Brain microvascular endothelial cell (primary cell): Measurements from ENCODE around the gene KCNJ1.

Experiments
- DNase-seq: peaks from one replicate; pipeline ENCODE4 v3.0.0-alpha.2; 2020
- H3K27ac ChIP-seq: fragments of 250-450 bp; sonication (Bioruptor Pico); 2 replicates; pipeline ENCODE4 v1.5.1; 2020; ENCODE audit warnings: mild to moderate bottlenecking, moderate library complexity
- H3K27me3 ChIP-seq: fragments of 250-450 bp; sonication (Bioruptor Pico); replicated peaks from 2 replicates; pipeline ENCODE4 v1.5.1; 2020; ENCODE audit warnings: mild to moderate bottlenecking
- H3K36me3 ChIP-seq: fragments of 250-450 bp; sonication (Bioruptor Pico); replicated peaks from 2 replicates; pipeline ENCODE4 v1.5.1; 2020; ENCODE audit warnings: mild to moderate bottlenecking
- H3K4me3 ChIP-seq: 2 replicates; pipeline ENCODE4 v1.5.1; 2011; ENCODE audit warnings: low read depth, mild to moderate bottlenecking, control low read depth, low read length, moderate library complexity
- in situ Hi-C: cut with HindIII; loops from 2 replicates; pipeline ENCODE4 v1.10.0; 2017; ENCODE audit warnings: low sequenced_read_pairs, low pct_ligation_motif_present
- TF ChIP-seq, protein P1 (sequence below): IDR thresholded peaks from 2 replicates; pipeline ENCODE4 v1.5.1; 2011; ENCODE audit warnings: low read depth, mild to moderate bottlenecking, moderate library complexity, low read length, control low read depth, inconsistent platforms; ENCODE audit errors: missing control alignments

The KCNJ1 gene

GRCh38 chr11:128907585-128907984 is 40.5 kb upstream of the KCNJ1 start:
- no peak overlapping the region for H3K27ac ChIP-seq
- TF ChIP-seq, protein P1, sequence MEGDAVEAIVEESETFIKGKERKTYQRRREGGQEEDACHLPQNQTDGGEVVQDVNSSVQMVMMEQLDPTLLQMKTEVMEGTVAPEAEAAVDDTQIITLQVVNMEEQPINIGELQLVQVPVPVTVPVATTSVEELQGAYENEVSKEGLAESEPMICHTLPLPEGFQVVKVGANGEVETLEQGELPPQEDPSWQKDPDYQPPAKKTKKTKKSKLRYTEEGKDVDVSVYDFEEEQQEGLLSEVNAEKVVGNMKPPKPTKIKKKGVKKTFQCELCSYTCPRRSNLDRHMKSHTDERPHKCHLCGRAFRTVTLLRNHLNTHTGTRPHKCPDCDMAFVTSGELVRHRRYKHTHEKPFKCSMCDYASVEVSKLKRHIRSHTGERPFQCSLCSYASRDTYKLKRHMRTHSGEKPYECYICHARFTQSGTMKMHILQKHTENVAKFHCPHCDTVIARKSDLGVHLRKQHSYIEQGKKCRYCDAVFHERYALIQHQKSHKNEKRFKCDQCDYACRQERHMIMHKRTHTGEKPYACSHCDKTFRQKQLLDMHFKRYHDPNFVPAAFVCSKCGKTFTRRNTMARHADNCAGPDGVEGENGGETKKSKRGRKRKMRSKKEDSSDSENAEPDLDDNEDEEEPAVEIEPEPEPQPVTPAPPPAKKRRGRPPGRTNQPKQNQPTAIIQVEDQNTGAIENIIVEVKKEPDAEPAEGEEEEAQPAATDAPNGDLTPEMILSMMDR: no peak
- in situ Hi-C loops: no loop called here
- H3K36me3 ChIP-seq: no peaks in the 10 kb centered on the region
- no peak overlapping the region for H3K4me3 ChIP-seq
- no peaks in the 10 kb centered on the region for H3K27me3 ChIP-seq
- DNase-seq: no peak

DNA sequence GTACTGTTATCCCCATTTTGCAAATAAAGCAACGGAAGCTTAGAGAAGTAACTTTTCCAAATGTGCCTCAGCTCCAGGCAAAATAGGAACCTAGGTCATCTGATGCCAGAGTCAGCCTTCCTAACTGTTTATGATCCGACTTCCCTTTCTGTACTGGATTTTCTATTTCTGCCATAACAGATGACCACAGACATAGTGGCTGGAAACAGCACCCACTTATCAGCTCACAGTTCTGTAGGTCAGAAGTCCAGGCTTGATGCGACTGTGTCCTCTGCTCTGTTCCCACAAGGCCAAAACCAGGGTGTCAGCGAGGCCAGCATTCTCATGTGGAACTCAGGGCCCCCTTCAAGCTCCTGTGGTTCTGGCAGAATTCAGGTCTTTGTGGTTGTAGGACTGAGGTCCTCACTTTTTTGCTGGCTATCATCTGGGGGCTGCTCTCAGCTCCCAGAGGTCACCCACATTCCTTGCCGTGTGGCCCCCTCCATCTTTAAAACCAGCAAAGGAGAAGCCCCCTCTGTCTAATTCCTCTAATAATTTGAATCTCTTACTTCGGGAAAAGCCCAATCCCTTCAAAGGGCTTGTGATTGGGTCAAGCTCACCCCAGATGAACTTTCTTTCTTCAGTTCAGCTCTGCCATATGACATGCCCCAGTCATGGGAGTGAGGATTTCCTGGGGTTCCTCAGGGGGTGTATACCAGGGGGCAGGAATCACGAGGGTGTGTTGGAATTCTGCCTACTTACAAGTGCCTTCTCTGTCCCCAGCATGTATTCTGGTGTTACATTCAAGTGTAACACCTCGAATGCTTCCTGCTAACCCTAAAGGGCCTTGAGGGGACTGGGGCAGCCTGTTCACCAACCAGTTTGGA is 39.3 kb upstream of the KCNJ1 start:
- in situ Hi-C loops: no loop called here
- Histone ChIP-seq H3K36me3 (no peaks in the 10 kb centered on the region), H3K4me3 (no peak overlapping the region), H3K27me3 (no peaks in the 10 kb centered on the region), H3K27ac (no peak overlapping the region)
- DNase-seq: no peak
- TF ChIP-seq, protein P1: no peak

DNA sequence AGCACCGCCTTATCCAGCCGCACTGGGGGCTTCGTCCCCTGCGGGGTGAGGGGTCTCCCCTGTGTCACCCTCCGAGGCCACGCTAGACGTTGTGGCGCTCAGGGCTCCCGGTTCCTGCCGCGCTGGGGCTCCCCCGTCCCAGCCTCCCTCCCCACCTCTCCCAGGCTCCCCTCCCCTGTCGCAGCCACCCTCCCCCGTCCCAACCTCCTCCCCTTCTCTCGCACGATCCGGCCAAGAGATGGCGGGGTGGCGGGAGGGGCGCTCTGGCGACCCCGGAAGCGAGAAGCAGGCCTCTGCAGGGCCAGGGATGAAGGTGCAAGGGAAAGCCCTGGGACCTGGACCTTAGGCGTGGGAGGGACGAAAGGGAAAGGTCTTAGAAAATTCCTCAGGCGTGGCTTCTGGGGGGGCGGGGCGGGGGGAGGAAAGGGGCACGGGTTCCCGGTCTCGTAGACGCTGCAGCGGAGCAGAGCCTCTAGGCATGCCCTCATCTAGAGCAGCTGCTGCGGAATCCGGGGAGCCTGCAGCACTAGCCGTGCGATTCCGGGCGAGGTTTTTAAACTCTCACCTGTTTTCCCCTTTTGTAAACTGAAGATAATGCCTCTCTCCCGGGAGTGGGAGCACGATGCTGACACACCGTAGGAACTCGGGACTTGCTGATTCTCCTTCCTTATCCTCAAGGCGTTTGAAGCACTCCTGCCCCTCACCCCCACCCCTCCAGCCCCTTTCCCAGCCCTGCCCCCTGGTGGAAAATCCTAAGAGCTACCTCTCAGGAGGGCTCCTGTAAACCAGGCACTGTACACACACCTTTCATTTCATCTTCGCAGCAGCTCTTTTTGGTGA is 38.5 kb upstream of the KCNJ1 start:
- H3K27me3 ChIP-seq: no peaks in the 10 kb centered on the region
- TF ChIP-seq, protein P1: peak; percentile 64
- H3K36me3 ChIP-seq: no peaks in the 10 kb centered on the region
- in situ Hi-C loops: no loop called here
- peak overlapping the region; percentile 60 for H3K4me3 ChIP-seq
- no peak for DNase-seq
- H3K27ac ChIP-seq: no peak overlapping the region

DNA sequence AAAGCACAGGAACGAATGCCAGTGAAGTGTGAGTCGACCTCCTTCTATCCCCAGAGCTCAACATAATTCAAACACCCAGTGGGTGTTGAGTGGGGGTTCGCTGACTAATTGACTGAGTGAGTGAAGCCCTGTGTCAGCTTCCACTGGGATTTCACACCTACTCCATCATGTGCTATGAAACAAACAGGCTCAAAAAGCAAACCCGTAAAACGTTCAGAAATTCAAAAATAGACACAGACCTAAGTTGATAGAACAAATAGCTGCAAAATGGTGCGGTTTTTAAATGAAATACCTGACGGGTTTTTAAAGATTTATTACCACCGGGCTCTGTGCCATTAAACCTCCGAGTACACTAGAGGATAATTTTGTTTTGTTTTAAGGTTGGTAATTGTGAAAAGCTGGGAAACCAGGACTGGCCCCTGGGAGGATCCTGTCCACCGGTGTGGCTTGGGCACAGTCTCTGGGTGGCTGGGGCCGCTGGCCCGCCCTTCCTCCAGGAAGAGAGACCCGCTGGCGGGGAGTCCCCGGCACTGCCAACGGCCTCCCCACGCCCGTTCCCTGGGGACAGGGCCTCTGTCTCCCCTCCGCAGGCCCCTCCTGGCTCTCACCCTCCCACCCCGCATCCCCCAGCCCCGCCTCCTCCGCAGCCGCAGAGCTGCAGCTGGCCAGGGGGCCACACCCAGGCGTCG is 37.7 kb upstream of the KCNJ1 start:
- no peaks in the 10 kb centered on the region for H3K27me3 ChIP-seq
- DNase-seq: no peak
- TF ChIP-seq, protein P1: no peak
- H3K4me3 ChIP-seq: peak overlapping the region; percentile 60
- H3K36me3 ChIP-seq: no peaks in the 10 kb centered on the region
- in situ Hi-C loops: no loop called here
- no peak overlapping the region for H3K27ac ChIP-seq

GRCh38 chr11:128904303-128904655 is 37.2 kb upstream of the KCNJ1 start:
- no peak for DNase-seq
- Histone ChIP-seq H3K36me3 (no peaks in the 10 kb centered on the region), H3K27me3 (no peaks in the 10 kb centered on the region), H3K27ac (no peak overlapping the region), H3K4me3 (no peak overlapping the region)
- in situ Hi-C loops: no loop called here
- TF ChIP-seq, protein P1: no peak
